WTC11 (cell line): Measurements from ENCODE around the gene ANTKMT.

Experiments used
- ETV6 ChIP-seq: sonication (generic); formaldehyde crosslinking; IDR thresholded peaks from 2 replicates; pipeline ENCODE4 v1.8.1; 2022; ENCODE audit warnings: mild to moderate bottlenecking, missing genetic modification reagents
- FOXJ3 ChIP-seq: sonication (generic); formaldehyde crosslinking; IDR thresholded peaks from 2 replicates; pipeline ENCODE4 v1.9.0; 2021; ENCODE audit warnings: missing genetic modification reagents, mild to moderate bottlenecking, borderline replicate concordance
- SMAD3 ChIP-seq: sonication (generic); formaldehyde crosslinking; IDR thresholded peaks from 2 replicates; pipeline ENCODE4 v1.8.0; 2022; ENCODE audit warnings: missing genetic modification reagents, mild to moderate bottlenecking, borderline replicate concordance
- TF ChIP-seq, protein P1 (sequence below): fragments of 200-600 bp; IDR thresholded peaks from 2 replicates; pipeline ENCODE4 v1.8.0; 2022; ENCODE audit warnings: antibody characterized with exemption
- TF ChIP-seq, protein P2 (sequence below): sonication (generic); formaldehyde crosslinking; conservative IDR thresholded peaks from 2 replicates; pipeline ENCODE4 v1.8.1; 2022; ENCODE audit warnings: mild to moderate bottlenecking, missing genetic modification reagents

DNA sequence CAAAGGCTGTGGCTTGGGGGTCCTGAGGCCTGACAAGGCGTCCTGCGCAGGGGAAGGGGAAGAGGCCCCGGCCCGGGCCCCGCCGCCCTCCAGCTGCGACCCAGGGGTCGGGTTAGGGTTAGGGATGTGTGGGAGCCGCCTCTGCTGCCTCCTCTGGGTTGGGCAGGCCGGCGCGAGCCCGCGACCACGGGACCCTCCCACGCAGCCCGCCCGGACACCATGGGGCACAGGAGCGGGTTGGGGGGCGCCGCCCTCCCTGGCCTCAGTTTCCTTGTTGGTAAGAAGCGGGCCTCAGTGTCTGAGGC lies 19.5 kb downstream of the ANTKMT start:
- TF ChIP-seq FOXJ3 (no peak), SMAD3 (CRISPR knock-in tag) (no peak), ETV6 (no peak)
- TF ChIP-seq, protein P1, sequence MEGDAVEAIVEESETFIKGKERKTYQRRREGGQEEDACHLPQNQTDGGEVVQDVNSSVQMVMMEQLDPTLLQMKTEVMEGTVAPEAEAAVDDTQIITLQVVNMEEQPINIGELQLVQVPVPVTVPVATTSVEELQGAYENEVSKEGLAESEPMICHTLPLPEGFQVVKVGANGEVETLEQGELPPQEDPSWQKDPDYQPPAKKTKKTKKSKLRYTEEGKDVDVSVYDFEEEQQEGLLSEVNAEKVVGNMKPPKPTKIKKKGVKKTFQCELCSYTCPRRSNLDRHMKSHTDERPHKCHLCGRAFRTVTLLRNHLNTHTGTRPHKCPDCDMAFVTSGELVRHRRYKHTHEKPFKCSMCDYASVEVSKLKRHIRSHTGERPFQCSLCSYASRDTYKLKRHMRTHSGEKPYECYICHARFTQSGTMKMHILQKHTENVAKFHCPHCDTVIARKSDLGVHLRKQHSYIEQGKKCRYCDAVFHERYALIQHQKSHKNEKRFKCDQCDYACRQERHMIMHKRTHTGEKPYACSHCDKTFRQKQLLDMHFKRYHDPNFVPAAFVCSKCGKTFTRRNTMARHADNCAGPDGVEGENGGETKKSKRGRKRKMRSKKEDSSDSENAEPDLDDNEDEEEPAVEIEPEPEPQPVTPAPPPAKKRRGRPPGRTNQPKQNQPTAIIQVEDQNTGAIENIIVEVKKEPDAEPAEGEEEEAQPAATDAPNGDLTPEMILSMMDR, result no peak
- TF ChIP-seq, protein P2, sequence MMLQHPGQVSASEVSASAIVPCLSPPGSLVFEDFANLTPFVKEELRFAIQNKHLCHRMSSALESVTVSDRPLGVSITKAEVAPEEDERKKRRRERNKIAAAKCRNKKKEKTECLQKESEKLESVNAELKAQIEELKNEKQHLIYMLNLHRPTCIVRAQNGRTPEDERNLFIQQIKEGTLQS (CRISPR knock-in tag), result no peak
